ENCODE results near the gene GPR62.

Gene GPR62

GRCh38 chr3:51994530-51994929 is 39.3 kb downstream of the GPR62 start:
- no peak for DNase-seq

GRCh38 chr3:51995346-51996163 is 40.4 kb downstream of the GPR62 start, which contains the start of gene RPL29:
Gene RPL29 (minus strand): TSS chr3:51995895. CDS start chr3:51995461, 434 bp downstream.
- DNase-seq, result peak; percentile 86

- no peak for DNase-seq
Measured at GRCh38 chr3:51997172-51997571, 42.0 kb downstream of the GPR62 start.

GRCh38 chr3:51997935-51998596 is 42.9 kb downstream of the GPR62 start:
- no peak for DNase-seq

GRCh38 chr3:51998774-51999173 is 43.6 kb downstream of the GPR62 start:
- no peak for DNase-seq

GRCh38 chr3:51999846-52000245 is 44.7 kb downstream of the GPR62 start:
- DNase-seq, result no peak

GRCh38 chr3:52001443-52001974 is 46.3 kb downstream of the GPR62 start:
- peak; percentile 83 for DNase-seq

- no peak for DNase-seq
Measured at GRCh38 chr3:52002748-52003147, 47.6 kb downstream of the GPR62 start.

- no peak for DNase-seq
Measured at GRCh38 chr3:52004163-52004787, 49.1 kb downstream of the GPR62 start.

- DNase-seq, result no peak
Measured at GRCh38 chr3:52004906-52005395, 49.8 kb downstream of the GPR62 start.

GRCh38 chr3:52005571-52005986 is 50.4 kb downstream of the GPR62 start:
- no peak for DNase-seq

GRCh38 chr3:52006017-52006819 is 51.0 kb downstream of the GPR62 start:
- DNase-seq, result no peak

- no peak for DNase-seq
Measured at GRCh38 chr3:52006820-52007133, 51.6 kb downstream of the GPR62 start.

Measured in effector CD4-positive, alpha-beta T cell (primary cell).